NCI-H1105 treated with DMSO at 0.1 percent for 48 hours (cell line): ENCODE results near the gene MINDY4.

Source experiments
- DNase-seq: peaks from one replicate; lab custom pipeline; 2025; lab: John Stamatoyannopoulos, UW

MINDY4 gene

GRCh38 chr7:30917216-30917893 is 146.1 kb downstream of the MINDY4 start:
- no peak for DNase-seq

DNA sequence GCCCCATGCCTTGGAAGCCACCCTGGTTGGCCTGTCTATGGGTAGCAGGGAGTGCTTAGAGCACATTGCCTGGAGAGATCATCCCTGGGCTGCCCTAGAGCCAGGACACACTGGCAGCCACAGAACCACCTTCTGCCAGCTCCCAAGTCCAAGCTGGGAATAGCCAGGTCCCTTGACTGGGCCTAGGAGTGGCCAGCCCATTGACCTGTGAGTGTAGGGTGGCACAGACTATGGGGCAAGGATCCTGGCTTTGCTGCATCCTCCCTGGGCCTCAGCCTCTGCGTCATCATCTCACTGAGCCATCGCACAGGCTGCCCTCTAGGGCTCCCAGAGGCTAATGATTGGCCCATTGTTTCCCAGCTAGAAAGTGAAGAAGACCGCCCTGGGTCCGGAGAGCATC is 147.5 kb downstream of the MINDY4 start:
- DNase-seq, result no peak

GRCh38 chr7:30920021-30920583 is 148.9 kb downstream of the MINDY4 start:
- DNase-seq, result no peak

DNA sequence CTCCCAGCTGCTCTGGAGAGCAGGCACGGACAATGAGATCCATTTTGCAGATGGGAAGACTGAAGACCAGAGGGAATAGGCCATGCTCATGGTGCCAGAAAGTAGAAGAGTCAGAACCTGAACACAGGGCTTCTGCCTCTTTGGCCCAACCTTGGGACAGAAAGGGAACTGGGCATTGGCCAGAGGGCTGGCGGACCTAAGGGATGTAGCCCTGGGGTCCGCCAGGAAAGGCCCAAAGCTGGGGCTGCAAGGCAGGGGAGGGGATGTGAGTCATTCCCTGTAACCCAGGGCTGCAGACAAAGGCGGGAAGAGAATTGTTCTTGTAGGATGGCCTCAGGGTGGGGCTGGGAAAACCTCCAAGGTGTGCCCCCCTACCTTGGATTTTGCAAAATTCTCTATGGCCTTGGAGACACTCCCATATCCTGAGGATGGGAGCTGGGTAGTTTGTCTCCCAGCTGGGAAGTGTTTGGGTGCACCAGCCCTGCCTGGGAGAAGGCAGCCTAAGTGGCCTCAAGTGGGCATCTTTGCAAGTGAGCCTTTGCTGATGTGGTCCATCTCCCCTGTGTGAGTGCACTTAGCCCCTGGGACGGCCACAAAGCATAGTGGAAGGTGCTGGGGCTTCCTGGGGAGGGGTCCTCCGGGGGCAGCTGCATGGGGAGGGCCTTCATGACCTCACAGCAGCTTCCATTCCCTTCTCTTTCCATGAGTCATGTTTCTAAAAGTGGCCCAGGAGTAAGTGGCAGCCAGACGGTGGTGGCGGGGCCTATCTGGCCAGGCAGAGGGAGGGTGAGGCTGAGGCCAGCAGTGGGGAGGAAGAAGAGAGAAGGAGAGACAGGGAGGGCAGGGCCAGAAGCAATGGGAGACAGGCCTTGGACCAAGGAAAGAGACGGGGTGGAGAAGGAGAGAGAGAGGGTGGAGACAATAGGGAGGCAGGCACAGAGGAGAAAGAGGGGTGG is 149.6 kb downstream of the MINDY4 start:
- DNase-seq, result no peak

DNA sequence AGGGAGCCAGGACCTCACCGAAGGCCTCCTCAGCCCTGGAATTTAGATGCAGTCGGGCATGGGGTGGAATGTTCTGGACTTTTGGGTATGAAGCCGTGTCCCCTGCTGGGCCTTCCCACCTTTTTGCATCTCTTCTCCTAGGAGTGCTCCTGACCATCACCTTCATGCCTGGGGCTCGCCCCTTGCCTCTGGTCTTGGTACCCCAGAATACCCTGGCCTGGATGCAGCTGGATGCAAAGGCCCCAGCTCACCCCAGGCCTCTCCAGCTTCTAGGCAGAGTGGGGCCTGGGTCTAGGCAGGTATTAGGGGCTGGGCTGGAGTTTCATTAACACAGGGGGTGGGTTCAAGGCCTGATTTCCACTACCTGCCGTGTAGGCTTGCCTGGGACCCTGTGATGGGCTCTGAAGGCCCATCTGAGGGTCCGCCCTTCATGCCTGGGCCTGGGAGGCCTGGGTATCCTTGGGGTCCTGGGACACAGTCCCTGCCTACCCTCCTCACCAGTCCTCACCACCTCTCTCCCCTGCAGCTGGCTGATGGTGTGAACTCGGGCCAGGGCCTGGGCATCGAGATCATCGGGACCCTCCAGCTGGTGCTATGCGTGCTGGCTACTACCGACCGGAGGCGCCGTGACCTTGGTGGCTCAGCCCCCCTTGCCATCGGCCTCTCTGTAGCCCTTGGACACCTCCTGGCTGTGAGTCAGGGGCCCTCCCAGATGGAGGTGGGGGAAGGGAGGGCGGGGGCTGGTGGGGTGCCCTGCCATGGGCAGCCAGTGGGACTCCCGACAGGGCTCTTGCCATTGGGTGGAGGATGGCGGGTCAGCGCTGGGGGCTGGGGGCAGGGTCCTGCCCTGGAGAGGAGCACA is 150.6 kb downstream of the MINDY4 start:
- no peak for DNase-seq

- no peak for DNase-seq
Measured at GRCh38 chr7:30922596-30922995, 151.4 kb downstream of the MINDY4 start.

GRCh38 chr7:30923009-30923773 is 152.0 kb downstream of the MINDY4 start:
- DNase-seq, result no peak

DNA sequence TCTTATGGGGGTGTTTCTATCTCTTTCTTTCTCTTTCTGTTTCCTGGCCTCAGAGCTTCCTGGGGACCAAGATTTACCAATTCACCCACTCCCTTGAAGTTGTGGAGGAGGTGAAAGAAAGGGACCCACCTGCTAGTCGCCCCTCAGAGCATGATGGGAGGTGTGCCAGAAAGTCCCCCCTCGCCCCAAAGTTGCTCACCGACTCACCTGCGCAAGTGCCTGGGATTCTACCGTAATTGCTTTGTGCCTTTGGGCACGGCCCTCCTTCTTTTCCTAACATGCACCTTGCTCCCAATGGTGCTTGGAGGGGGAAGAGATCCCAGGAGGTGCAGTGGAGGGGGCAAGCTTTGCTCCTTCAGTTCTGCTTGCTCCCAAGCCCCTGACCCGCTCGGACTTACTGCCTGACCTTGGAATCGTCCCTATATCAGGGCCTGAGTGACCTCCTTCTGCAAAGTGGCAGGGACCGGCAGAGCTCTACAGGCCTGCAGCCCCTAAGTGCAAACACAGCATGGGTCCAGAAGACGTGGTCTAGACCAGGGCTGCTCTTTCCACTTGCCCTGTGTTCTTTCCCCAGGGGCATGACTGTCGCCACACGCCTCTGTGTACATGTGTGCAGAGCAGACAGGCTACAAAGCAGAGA is 152.7 kb downstream of the MINDY4 start:
- no peak for DNase-seq

GRCh38 chr7:30924624-30925023 is 153.4 kb downstream of the MINDY4 start:
- DNase-seq, result no peak

DNA sequence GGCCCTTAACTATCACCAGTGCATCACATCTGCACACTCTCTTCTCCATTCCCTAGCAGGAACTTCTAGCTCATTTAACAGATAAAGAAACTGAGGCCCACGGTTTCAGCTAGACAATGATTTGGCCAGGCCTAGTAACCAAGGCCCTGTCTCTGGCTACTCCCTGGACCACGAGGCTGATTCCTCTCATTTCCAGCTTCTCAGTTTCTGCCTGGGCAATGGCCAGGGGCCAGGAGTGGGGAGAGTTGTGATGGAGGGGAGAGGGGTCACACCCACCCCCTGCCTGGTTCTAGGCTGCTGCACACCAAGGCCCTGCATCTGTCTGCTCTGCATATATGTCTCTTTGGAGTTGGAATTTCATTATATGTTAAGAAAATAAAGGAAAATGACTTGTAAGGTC is 153.9 kb downstream of the MINDY4 start:
- no peak for DNase-seq

GRCh38 chr7:30925913-30926312 is 154.7 kb downstream of the MINDY4 start:
- no peak for DNase-seq

DNA sequence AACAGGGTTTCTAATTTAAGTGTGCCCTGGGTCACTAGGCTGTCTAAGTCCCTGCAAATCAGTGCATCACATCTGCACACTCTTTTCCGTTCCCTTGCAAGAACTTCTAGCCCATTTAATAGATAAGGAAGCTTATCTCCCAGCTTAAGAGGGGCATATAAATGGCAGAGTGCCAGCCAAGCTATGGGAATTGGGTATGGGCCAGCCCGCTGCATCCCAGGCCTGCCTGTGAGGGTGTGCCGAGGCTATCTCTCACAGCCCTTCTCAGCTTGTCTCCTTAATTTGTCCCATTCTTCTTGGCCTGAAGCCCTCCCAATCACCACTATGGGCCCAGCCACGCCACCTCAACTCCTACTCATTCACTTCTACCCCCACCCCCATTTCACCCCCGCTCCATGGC is 155.1 kb downstream of the MINDY4 start:
- DNase-seq, result no peak

DNA sequence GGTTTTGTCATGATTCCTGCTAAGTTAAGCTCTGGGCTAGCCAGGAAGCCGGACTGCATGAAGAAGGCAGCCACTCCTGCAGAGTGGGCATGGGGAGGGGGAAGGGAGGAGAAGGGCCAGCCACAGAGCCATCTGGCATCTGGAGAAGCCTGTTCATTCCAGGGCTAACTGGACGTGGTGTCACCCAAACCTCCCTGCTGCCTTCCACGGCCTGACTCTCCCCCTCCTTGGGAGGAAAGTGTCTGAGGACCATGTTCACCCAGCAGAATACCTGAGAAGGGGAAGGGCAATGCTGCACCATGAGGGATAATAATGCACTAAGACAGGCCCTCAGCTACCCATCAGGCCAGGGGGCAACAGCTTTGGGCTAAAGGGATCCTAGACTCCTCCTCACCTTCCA is 155.8 kb downstream of the MINDY4 start:
- DNase-seq, result no peak

DNA sequence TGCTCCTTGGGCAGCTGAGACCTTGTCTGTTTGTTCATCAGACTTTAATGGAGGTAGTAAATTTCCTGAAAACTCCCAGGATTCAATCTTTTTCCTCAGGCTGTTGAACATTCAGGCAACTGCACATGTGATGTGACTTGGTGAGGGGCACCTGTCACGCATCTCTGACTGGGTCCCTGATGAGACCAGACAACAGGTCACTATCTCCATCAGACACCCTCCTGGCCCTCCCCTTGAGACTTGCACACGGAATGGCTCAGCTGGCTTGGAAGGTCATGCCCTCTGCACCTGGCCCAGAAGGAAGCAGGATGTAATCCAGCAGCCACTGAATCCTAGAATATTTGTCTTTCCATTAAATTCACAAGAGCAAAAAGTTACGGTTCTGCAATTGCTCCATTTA is 156.3 kb downstream of the MINDY4 start:
- DNase-seq, result no peak

DNA sequence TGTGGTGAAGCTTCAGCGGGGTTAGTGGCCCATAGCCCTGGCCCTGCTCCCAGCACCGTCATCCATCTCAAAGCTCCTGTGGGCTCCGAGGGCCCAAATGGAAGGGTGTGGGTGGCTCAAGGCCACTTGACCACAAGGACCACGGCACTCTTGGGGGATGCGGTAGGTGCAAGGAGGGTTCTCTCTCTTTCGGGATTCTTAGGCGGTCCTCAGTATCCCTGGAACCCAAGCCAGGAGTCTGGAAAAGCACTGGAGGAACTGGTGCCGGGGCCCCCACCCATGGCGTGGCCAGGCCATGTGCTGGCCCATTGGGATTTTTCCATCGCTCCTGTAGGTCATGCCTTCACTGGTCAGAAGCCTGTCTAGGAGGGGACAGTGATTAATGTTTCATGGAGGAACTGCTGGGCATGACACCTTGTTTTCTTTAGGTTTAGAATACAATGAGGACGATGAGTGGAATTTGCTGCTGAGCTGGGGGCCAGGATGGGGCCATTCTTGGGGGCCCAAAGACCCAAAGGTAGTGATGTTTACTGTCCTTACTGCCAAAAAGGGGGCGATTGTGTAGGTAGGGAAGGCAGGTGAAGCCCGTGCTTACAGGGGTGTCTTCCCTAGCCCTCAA is 157.1 kb downstream of the MINDY4 start:
- DNase-seq, result no peak

GRCh38 chr7:30929686-30930085 is 158.5 kb downstream of the MINDY4 start:
- DNase-seq, result no peak

DNA sequence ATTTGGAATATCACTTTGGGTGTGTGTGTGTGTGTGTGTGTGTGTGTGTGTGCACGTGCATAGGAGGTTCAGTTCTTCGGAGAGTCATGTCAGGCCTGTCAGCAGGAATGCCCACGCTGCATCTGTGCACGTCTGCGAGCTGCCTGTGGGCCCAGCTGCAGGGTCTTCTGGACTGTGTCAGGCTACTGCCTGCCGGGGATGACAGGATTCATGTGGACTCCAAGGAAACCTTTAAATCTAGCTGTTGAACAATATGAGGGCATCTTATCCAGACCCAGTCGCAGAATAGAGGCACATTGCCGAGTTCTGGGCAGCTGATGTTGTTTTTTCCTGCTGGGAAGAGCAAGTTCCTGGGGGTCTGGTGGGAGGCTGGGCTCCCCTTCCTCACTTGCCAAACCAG is 159.4 kb downstream of the MINDY4 start:
- DNase-seq, result no peak

DNA sequence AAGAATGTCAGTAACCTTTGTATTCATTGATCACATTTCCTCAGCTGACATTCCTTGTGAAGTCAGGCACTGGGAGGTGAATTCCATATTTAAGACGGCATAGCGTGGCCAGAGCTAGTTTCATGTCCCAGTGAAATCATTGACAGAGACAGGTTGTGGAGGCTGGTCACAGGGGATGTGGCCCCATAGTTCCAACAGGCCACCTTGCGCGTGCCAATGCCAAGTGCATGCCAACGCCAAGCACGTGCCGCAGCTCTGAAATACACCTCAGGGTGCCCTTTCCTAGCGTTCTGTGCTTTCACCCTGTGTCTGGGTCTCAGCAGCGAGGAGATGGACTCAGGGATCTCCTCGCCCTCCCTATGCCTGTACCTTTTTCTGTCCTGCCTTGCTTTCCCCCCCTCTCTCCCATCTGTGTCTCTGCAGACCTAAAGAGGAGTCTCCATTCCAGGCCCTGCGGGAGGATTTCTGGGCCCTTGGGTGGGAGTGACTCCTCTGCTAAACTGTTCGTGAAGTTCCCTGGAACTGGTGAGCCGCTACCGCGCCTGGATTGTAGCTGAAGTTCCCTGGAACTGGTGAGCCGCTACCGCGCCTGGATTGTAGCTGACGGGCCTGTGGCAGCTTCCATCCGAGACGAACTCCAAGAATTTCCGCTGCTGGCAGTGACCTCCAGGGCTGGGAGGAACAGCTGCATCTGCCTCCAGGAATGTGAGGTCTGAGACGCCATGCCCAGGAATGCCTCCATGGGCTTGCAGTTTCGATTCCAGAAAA is 160.1 kb downstream of the MINDY4 start:
- DNase-seq, result no peak

DNA sequence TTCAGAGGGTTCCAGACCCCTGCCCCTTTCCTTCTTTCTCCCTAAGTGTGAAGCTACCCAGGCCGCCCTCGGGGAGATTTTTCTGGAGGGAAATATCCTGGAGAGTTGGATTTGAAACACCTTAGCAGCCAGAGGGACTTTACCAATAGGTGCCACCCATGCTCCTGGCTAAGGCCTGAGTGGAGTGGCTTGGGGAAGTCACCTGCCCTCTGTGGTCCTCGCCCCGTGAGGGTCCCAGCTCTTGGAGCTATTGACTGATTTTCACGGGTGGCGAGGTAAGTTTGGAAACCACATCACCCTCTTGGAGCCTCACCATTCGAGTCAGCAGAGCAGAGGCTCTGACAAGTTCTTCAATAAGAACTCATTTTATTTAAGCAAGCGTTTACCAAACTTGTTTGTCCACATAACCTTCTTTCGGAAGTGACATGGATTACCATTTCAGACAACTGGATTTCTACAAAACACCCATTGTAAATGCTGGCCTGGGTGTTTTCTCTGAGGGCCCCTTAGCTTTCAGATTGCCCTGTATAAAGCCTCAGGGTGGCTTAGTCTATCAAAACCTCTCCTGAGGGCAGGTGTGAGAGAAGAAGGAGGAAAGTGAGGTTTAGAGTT is 160.8 kb downstream of the MINDY4 start:
- no peak for DNase-seq
